Calu3 (cell line): ENCODE results near the gene PTGS1. TPM values are rescaled to one million over a fixed set of nuclear protein-coding genes. Genes with fewer than 3 reads are reported as not detected.
A peak's percentile ranks its signal among the peaks of the same experiment; 100 is the strongest.

ENCODE experiments used
- BruUV-seq: library from RNA; stranded (reverse); fragments of 400-500 nt; replicated peaks from 2 replicates; lab custom pipeline; 2021; lab: Mats Ljungman, UMichigan
- CTCF ChIA-PET: fragments of 300-600 bp; sonication (Branson Sonifier 250); formaldehyde crosslinking; loops from one replicate; lab custom pipeline; 2022; ENCODE audit warnings: antibody characterized with exemption; lab: Charles Lee
- DNase-seq: peaks from one replicate; pipeline ENCODE4 v3.0.0; 2022
- H3K27ac Mint-ChIP-seq: one replicate; pipeline ENCODE4 v1.8.0; 2022; ENCODE audit warnings: mixed read lengths; ENCODE audit not compliant: unreplicated experiment
- H3K27me3 Mint-ChIP-seq: one replicate; pipeline ENCODE4 v1.8.0; 2022; ENCODE audit warnings: mixed read lengths; ENCODE audit not compliant: unreplicated experiment
- H3K36me3 Mint-ChIP-seq: one replicate; pipeline ENCODE4 v1.8.0; 2022; ENCODE audit warnings: mild to moderate bottlenecking, moderate library complexity, mixed read lengths; ENCODE audit not compliant: insufficient read depth, unreplicated experiment
- H3K4me1 Mint-ChIP-seq: one replicate; pipeline ENCODE4 v1.8.0; 2022; ENCODE audit warnings: mild to moderate bottlenecking, low read depth, mixed read lengths; ENCODE audit not compliant: unreplicated experiment
- H3K4me3 Mint-ChIP-seq: one replicate; pipeline ENCODE4 v1.8.0; 2022; ENCODE audit warnings: mild to moderate bottlenecking, low read depth, moderate library complexity, mixed read lengths; ENCODE audit not compliant: unreplicated experiment
- H3K9me3 Mint-ChIP-seq: one replicate; pipeline ENCODE4 v1.8.0; 2022; ENCODE audit warnings: low read depth, mixed read lengths; ENCODE audit not compliant: unreplicated experiment
- CTCF ChIP-seq: fragments of 200-600 bp; IDR thresholded peaks from one replicate; pipeline ENCODE4 v1.8.0; 2022; ENCODE audit warnings: antibody characterized with exemption; ENCODE audit not compliant: unreplicated experiment
- intact Hi-C: fragments of 100-400 bp; cut with micrococcal nuclease; formaldehyde crosslinking; loops from one replicate; pipeline ENCODE4 v1.10.0; 2022; ENCODE audit not compliant: unreplicated experiment
- total RNA-seq: library from RNA; stranded (reverse); gene quantifications from 2 replicates; pipeline ENCODE4 v1.2.3, GENCODE V29; 2022

Gene PTGS1
- total RNA-seq, 1 experiment from 2014 or later, result 0.66 TPM

- CTCF ChIA-PET, result no interaction called here
- Mint-ChIP-seq H3K4me3 (no peak overlapping the region), H3K27me3 (no peaks in the 10 kb centered on the region), H3K27ac (no peak overlapping the region), H3K9me3 (no peaks in the 10 kb centered on the region), H3K4me1 (peaks cover 23% of the 10 kb centered on the region), H3K36me3 (peaks cover 7% of the 10 kb centered on the region)
- intact Hi-C loops, result no loop called here
- DNase-seq, result no peak
- BruUV-seq, result no TSS peak
- TF ChIP-seq CTCF, result no peak
Measured at GRCh38 chr9:122387536-122387935, 16.7 kb downstream of the PTGS1 start.

- CTCF ChIA-PET, result interaction anchor here (0.6 kb wide), 1 partner anchor 897 kb away, joined by 4 read pairs; no protein-coding TSS in a partner anchor
- intact Hi-C loops, result no loop called here
- TF ChIP-seq CTCF, result no peak
- peaks cover 11% of the 10 kb centered on the region for H3K4me1 Mint-ChIP-seq
- H3K27ac Mint-ChIP-seq, result no peak overlapping the region
- H3K9me3 Mint-ChIP-seq, result no peaks in the 10 kb centered on the region
- peaks cover 7% of the 10 kb centered on the region for H3K36me3 Mint-ChIP-seq
- BruUV-seq, result no TSS peak
- no peaks in the 10 kb centered on the region for H3K27me3 Mint-ChIP-seq
- DNase-seq, result no peak
- no peak overlapping the region for H3K4me3 Mint-ChIP-seq
Measured at GRCh38 chr9:122389195-122389594, 18.4 kb downstream of the PTGS1 start.

GRCh38 chr9:122389799-122390481 lies 19.1 kb downstream of the PTGS1 start:
- H3K27me3 Mint-ChIP-seq, result no peaks in the 10 kb centered on the region

GRCh38 chr9:122392284-122392683 lies 21.5 kb downstream of the PTGS1 start:
- Mint-ChIP-seq H3K4me3 (no peak overlapping the region), H3K27ac (no peak overlapping the region), H3K27me3 (no peaks in the 10 kb centered on the region), H3K9me3 (no peaks in the 10 kb centered on the region), H3K4me1 (peaks cover 11% of the 10 kb centered on the region), H3K36me3 (peaks cover 7% of the 10 kb centered on the region)
- no peak for DNase-seq
- CTCF ChIA-PET, result no interaction called here
- no TSS peak for BruUV-seq
- intact Hi-C loops, result no loop called here
- no peak for TF ChIP-seq CTCF

More at GRCh38 chr9:122389799-122390481, 19.1 kb downstream of the PTGS1 start:
- Mint-ChIP-seq H3K36me3 (peaks cover 7% of the 10 kb centered on the region), H3K9me3 (no peaks in the 10 kb centered on the region), H3K27ac (peak overlapping the region; percentile 14), H3K4me3 (peak overlapping the region; percentile 42), H3K4me1 (peaks cover 11% of the 10 kb centered on the region)
- peak; percentile 37 for DNase-seq
- CTCF ChIA-PET, result no interaction called here
- intact Hi-C loops, result no loop called here
- BruUV-seq, result no TSS peak
- no peak for TF ChIP-seq CTCF
